Forelimb muscle (tissue), 1 donor: ENCODE measurements around the gene ADAM19. TPM values are rescaled to one million over a fixed set of nuclear protein-coding genes. Genes with fewer than 3 reads are reported as not detected.

Source experiments
- DNase-seq: peaks from one replicate; pipeline ENCODE4 v3.0.0-alpha.2; 2013; ENCODE audit warnings: low read depth
- polyA plus RNA-seq: library from polyadenylated mRNA; unstranded; fragments of 120-200 nt; gene quantifications from one replicate; pipeline ENCODE4 v1.2.1, GENCODE V29; 2013; ENCODE audit not compliant: insufficient read length

ADAM19 gene
- polyA plus RNA-seq, 1 donor, result 17.2 TPM

GRCh38 chr5:157594675-157595459 lies 19.3 kb upstream of the ADAM19 start:
- DNase-seq, result no peak

GRCh38 chr5:157594257-157594656 lies 18.7 kb upstream of the ADAM19 start:
- DNase-seq, result no peak

GRCh38 chr5:157593052-157593757 lies 17.6 kb upstream of the ADAM19 start:
- no peak for DNase-seq

GRCh38 chr5:157592594-157592993 lies 17.0 kb upstream of the ADAM19 start:
- no peak for DNase-seq

GRCh38 chr5:157590478-157590877 lies 14.9 kb upstream of the ADAM19 start:
- no peak for DNase-seq

- DNase-seq, result no peak
These were observed 9.1 kb upstream of the ADAM19 start for GRCh38 chr5:157584628-157585027.

GRCh38 chr5:157582731-157583620 lies 7.4 kb upstream of the ADAM19 start:
- DNase-seq, result no peak

GRCh38 chr5:157581901-157582300 lies 6.3 kb upstream of the ADAM19 start:
- no peak for DNase-seq

- DNase-seq, result no peak
These were observed 2.7 kb upstream of the ADAM19 start for GRCh38 chr5:157578079-157578780.

GRCh38 chr5:157576678-157577077 lies 1.1 kb upstream of the ADAM19 start:
- no peak for DNase-seq

GRCh38 chr5:157574456-157575380 lies 857 bp downstream of the ADAM19 start:
- no peak for DNase-seq

- no peak for DNase-seq
These were observed 4.2 kb downstream of the ADAM19 start for GRCh38 chr5:157571357-157571827.

GRCh38 chr5:157570531-157571200 lies 4.9 kb downstream of the ADAM19 start:
- no peak for DNase-seq

- no peak for DNase-seq
These were observed 6.9 kb downstream of the ADAM19 start for GRCh38 chr5:157568720-157569119.

GRCh38 chr5:157568222-157568621 lies 7.4 kb downstream of the ADAM19 start:
- no peak for DNase-seq

- DNase-seq, result no peak
These were observed 8.6 kb downstream of the ADAM19 start for GRCh38 chr5:157566902-157567489.

GRCh38 chr5:157563929-157564716 lies 11.5 kb downstream of the ADAM19 start:
- no peak for DNase-seq

- DNase-seq, result no peak
These were observed 12.1 kb downstream of the ADAM19 start for GRCh38 chr5:157563373-157563928.
